ENCODE measurements around the gene TIMM21.
A peak's percentile ranks its signal among the peaks of the same experiment; 100 is the strongest.

TIMM21 gene

GRCh38 chr18:74147779-74148542 is at the start of gene TIMM21, which contains the start of gene FBXO15:
Gene TIMM21 (plus strand): TSS chr18:74148523. CDS start chr18:74148809, 286 bp downstream.
Gene FBXO15 (minus strand): TSS chr18:74147834. CDS start chr18:74147785, 49 bp downstream.
- peak; percentile 94 for DNase-seq

DNA sequence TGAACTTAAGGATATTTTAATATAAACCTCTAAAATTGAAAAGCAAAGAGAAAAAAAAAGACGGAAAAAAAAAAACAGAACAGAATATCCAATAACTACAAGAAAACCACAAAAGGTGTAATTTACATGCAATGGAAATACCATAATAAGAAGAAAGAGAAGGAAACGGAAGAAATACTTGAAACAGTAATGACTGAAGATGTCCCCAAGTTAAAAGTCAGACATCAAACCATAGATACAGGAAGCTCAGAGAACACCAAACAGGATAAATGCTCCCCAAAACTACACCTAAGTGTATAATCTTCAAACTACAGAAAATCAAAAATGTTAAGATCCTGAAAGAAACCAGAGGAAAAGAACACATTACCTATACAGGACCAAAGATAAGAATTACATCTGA is 39.9 kb upstream of the TIMM21 start:
- DNase-seq: no peak

- DNase-seq: no peak
These were observed 38.2 kb upstream of the TIMM21 start for GRCh38 chr18:74110149-74110548.

GRCh38 chr18:74110976-74111375 is 37.3 kb upstream of the TIMM21 start:
- no peak for DNase-seq

GRCh38 chr18:74113711-74114110 is 34.6 kb upstream of the TIMM21 start:
- no peak for DNase-seq

- no peak for DNase-seq
These were observed 34.2 kb upstream of the TIMM21 start for GRCh38 chr18:74114116-74114515.

DNA sequence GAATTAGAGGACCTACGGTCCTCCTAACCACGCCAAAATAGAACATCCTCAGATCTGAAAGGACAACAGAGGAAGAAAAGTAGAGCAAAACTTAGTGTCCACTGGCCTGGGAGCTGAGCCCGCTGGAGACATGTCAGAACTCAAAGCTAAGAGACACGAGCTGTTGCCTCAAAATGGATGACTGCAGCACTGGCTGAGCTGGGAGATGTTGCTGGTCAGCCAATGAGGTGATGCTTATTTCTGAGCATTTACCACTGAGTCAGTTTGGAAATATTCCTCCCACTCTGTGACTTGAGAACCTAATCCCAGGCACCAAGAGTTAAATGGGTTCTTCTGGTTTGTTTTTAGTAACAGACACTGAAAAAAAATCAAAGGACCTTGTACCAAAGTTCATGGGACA is 33.3 kb upstream of the TIMM21 start:
- no peak for DNase-seq

DNA sequence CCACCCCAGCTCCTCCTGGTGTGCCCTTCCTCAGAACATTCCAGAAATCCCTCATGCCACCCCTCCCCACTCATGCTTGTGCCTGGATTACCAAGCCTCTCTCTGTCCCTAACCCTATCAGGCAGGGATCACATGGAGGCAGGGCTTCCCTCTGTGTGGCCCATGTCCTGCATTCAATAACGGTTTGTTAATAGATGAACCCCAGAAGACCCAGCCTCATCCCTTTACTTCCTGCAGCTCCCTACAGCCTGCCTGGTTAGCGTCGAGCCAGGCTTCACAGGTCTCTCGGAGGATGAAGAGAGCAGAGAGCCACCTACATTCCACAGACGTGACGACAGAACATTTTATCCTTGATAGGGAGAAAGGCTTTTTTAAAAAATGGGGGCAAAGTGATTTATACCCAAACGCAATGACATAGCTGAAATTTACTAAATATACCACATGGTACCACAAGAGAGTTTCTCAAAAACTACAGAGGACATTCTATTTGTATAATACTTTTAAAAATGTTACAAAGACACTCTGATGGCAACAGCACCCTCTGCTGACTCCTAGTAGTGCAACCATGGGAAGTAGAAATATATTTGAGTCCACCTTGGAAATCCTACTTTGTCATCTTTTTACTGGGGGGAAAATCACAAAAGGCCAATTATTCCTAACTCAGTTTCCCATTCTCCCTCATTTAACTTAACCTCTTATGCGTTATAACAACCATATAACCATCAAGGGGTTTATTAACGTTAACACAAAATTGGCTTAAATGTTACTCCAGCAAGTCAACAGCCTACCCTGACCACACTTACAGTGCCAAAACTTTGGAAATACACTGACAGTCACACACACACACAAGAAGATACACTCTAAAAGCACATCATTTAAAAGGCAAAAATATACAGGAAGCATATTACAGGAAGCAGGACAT is 31.4 kb upstream of the TIMM21 start:
- no peak for DNase-seq

- no peak for DNase-seq
These were observed 25.1 kb upstream of the TIMM21 start for GRCh38 chr18:74123200-74123599.

GRCh38 chr18:74124642-74125041 is 23.7 kb upstream of the TIMM21 start:
- no peak for DNase-seq

DNA sequence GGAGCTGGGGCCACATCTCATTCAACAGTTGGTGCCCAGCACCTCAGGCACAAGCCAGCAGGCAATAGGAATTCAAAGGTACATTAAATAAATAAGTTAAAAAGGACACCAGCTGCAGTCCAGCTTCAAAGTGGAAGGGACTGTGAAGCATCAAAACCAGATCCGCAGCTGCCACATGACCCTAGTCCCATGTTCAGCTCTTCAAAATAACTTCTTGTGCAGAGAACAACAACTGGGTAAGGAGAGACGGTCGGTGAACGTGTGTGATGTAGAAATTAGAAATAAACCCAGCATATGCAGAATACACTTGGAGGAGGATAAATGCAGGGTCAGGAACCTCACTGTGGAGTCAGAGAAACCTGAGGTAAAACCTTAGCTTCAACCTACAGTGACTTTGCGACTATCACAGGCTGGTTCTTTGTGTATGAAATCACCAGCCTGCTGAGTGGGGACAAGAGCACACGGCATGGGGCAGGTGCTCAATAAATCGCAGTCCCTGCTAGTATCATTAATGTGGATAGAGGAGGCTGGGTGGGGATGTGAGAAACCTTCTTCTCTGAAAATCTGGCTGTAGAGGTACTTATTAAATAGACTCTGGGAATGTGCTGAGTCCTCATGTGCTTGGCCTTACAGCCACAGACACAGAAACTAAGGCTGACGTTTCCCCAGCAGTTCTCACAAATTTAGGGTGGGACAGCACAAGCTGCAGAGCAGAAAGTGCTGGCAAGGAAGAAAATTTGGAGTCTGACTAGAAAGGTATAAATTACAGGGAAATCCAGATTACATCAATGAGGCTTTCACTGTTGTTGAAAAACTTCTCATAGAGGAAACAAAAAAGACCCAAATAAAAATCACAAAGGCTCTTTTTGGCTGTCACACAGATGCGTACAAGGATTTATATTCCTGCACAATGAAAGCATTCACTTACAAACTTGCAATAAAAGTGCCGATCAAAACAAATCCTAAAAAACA is 21.4 kb upstream of the TIMM21 start:
- DNase-seq: no peak

DNA sequence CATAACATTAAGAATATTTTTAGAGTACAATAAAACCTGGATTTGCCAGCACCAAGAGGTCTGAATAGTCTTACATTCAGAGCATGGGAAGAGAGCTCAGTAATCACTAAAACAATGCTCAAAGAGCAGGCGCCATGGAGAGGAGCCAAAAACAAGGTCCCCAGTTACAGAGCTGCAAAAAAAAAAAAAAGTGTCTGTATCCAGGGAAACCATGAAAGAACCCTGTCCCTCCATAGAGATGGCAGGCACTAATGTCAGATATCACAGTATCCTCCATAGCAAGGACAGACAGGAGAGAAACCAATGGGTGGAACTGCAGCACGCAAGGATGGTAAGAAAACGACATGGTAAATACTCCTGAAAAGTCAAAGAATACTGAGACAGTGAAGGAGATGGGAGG is 20.2 kb upstream of the TIMM21 start:
- DNase-seq: no peak

DNA sequence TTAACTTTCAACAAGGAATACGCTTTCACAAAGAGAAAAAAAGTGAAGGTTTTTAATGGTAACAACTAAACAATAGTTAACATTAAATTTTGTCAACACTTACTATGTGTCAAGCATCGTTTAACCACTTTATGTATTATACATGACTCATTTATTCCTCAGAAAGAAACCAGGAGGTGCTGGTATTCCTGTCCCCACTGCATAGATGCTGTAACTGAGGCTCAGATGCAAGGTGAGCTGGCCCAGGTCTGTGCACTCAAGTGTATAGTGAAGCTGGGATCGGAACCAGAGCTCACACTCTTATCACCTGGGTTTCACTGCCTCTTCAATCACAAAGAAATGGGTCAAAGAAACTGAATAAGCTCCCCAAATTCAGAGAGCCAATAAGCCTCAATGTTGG is 17.2 kb upstream of the TIMM21 start:
- no peak for DNase-seq

DNA sequence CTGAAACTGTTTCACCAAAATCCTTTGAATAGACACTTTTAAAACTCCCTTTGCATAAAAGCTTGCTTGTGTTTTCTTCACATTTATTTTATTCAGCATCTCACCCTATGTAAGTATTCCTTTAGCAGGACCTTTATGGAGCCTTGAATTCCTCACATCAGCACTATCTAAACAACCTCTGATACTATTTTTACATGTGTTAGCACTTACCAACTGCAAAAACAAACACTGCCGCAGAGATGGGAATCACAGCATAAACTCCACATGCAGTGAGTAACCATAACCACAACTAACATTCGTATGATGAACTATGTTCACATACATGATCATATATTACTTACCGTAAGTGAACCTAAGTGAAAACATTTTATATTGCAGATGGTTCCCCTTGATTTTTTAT is 16.1 kb upstream of the TIMM21 start:
- DNase-seq: no peak

GRCh38 chr18:74137920-74138538 is 10.3 kb upstream of the TIMM21 start:
- DNase-seq: no peak

- DNase-seq: no peak
These were observed 8.9 kb upstream of the TIMM21 start for GRCh38 chr18:74139411-74139810.

- no peak for DNase-seq
These were observed 8.4 kb upstream of the TIMM21 start for GRCh38 chr18:74139888-74140287.

DNA sequence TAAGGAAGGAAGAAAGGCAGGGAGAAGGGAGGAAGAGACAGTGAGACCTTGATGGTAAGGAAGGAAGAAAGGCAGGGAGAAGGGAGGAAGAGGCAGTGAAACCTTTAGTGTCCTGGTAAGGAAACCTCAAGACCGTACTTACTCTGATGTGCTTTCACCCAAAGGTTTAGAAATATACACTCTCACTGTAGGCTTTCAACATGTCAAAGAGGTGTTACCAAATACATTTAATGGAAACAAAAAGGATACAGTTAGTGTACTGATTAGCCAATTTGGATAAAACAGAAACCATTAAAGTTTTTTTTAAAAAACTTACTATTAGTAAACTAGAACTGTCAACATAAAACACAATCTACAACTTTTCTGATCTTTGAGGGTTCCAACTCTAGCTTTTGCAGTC is 7.7 kb upstream of the TIMM21 start:
- no peak for DNase-seq

- no peak for DNase-seq
These were observed 6.7 kb upstream of the TIMM21 start for GRCh38 chr18:74141667-74142066.

DNA sequence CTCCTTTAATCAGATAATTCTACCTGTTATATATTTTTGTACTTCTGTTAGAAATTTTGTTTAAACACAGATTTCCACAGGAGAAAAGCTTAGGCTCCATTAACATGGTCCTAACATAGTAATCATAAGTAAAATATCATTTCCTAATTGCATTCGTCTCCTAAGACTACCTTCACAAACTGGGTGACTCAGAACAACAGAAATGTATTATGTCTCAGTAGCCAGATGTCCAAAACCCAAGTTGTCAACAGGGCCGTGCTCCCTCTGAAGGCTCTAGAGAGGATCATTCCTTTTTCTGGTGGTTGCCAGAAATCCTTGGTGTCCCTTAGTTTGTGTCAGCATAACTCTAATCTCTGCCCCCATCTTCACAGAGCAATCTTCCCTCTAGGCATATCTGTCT is 6.1 kb upstream of the TIMM21 start:
- DNase-seq: no peak

GRCh38 chr18:74146756-74147155 is 1.6 kb upstream of the TIMM21 start:
- no peak for DNase-seq

DNA sequence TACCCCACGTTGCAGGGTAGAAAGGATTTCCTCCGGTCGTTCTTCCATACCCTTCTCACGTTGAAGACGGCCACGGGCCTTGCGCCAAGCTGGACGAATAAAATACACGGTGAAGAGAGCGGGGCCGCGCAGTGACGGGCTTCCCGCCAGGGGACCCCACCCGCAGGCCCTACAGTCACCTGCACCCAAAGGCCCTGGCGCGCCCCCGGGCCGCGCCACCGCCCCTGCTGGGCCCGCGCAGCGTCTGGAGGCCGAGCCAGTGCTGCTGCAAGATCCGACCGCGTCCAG is 888 bp upstream of the TIMM21 start:
- DNase-seq: no peak
